HCT116 (cell line): ENCODE measurements around the gene GSTM4. TPM values are rescaled to one million over a fixed set of nuclear protein-coding genes. Genes with fewer than 3 reads are reported as not detected.

Experiments
- ATAC-seq: fragments of 200-7000 bp; cut with Tn5 transposase; 2 replicates; pipeline ENCODE4 v1.9.1; 2020; ENCODE audit warnings: mild to moderate bottlenecking, moderate library complexity
- BruUV-seq: library from RNA; stranded (reverse); fragments of 400-500 nt; replicated peaks from 2 replicates; lab custom pipeline; 2021; lab: Mats Ljungman, UMichigan
- CTCF ChIA-PET: fragments of 300-600 bp; sonication (Branson Sonifier 250); formaldehyde crosslinking; loops from one replicate; lab custom pipeline; 2021; ENCODE audit warnings: antibody characterized with exemption; lab: Charles Lee
- POLR2A ChIA-PET: fragments of 300-600, 350-600 bp; sonication (Branson Sonifier 250); formaldehyde crosslinking; loops from one replicate; lab custom pipeline; 2021; ENCODE audit warnings: antibody characterized with exemption; lab: Charles Lee
- RAD21 ChIA-PET, 2 experiments: fragments of 300-600 bp; sonication (Branson Sonifier 250); formaldehyde crosslinking; loops; one replicate each; lab custom pipeline; 2023; ENCODE audit warnings: low total read pairs in 2 of 2; ENCODE audit not compliant: uncharacterized antibody in 2 of 2, unreplicated experiment in 2 of 2, low non-redundant PET in 1 of 2; lab: Charles Lee
- DNase-seq: peaks from one replicate; pipeline ENCODE4 v3.0.0-alpha.2; 2010; ENCODE audit warnings: low read depth, low spot score
- H2AFZ ChIP-seq: fragments of 200-600 bp; shearing (Covaris generic), sonication (generic); 2 replicates; pipeline ENCODE4 v1.6.1; 2017; ENCODE audit warnings: low read depth, mixed run types, mixed read lengths, antibody characterized with exemption, low read length; ENCODE audit not compliant: poor library complexity, severe bottlenecking
- H3K27ac ChIP-seq: 2 replicates; pipeline ENCODE4 v1.5.1; 2012; ENCODE audit warnings: low read depth, low read length
- H3K27me3 ChIP-seq: fragments of 200-600 bp; sonication (generic); 2 replicates; pipeline ENCODE4 v1.6.1; 2016; ENCODE audit warnings: mixed run types, low read length, mixed read lengths; ENCODE audit not compliant: insufficient read depth
- H3K36me3 ChIP-seq, 2 experiments: fragments of 200-500 bp in 1 of 2; fragments of 200-600 bp in 1 of 2; sonication (Bioruptor generic) in 1 of 2; sonication (generic) in 1 of 2; 2 replicates each; pipeline versions ENCODE4 v1.5.1 to v1.6.1; 2014 to 2016; ENCODE audit warnings: low read length in 2 of 2, inconsistent platforms in 1 of 2, mixed read lengths in 1 of 2, mixed run types in 1 of 2; ENCODE audit not compliant: insufficient read depth in 2 of 2, control insufficient read depth in 1 of 2
- H3K4me1 ChIP-seq, 2 experiments: fragments of 200-600 bp in 1 of 2; sonication (generic) in 1 of 2; 2 replicates each; pipeline versions ENCODE4 v1.5.1 to v1.6.1; 2012 to 2017; ENCODE audit warnings: low read length in 2 of 2, inconsistent platforms in 1 of 2, mild to moderate bottlenecking in 1 of 2, mixed read lengths in 1 of 2, mixed run types in 1 of 2, moderate library complexity in 1 of 2; ENCODE audit not compliant: insufficient read depth in 2 of 2, control insufficient read depth in 1 of 2
- H3K4me2 ChIP-seq: fragments of 200-600 bp; sonication (generic); 2 replicates; pipeline ENCODE4 v1.6.1; 2017; ENCODE audit warnings: mixed run types, low read length, mixed read lengths
- H3K4me3 ChIP-seq, 2 experiments: fragments of 200-600 bp in 1 of 2; sonication (generic) in 1 of 2; replicated peaks in 1 of 2; 2 replicates each; pipeline ENCODE4 v1.5.1; 2011 to 2016; ENCODE audit warnings: low read length in 2 of 2, control low read depth in 1 of 2, low read depth in 1 of 2, mild to moderate bottlenecking in 1 of 2, mixed read lengths in 1 of 2, mixed run types in 1 of 2
- H3K79me2 ChIP-seq: fragments of 200-600 bp; sonication (generic); 2 replicates; pipeline ENCODE4 v1.6.1; 2017; ENCODE audit warnings: mild to moderate bottlenecking, mixed run types, low read length, moderate library complexity, mixed read lengths; ENCODE audit not compliant: insufficient read depth
- H3K9ac ChIP-seq: fragments of 200-600 bp; sonication (generic); 2 replicates; pipeline ENCODE4 v1.6.1; 2016; ENCODE audit warnings: low read length, mixed read lengths
- H3K9me2 ChIP-seq: fragments of 200-600 bp; sonication (generic), shearing (Covaris generic); 2 replicates; pipeline ENCODE4 v1.6.1; 2017; ENCODE audit warnings: mixed run types, mild to moderate bottlenecking, moderate library complexity; ENCODE audit not compliant: insufficient read depth
- H3K9me3 ChIP-seq, 2 experiments: fragments of 200-500 bp in 1 of 2; fragments of 200-600 bp in 1 of 2; sonication (Bioruptor generic) in 1 of 2; sonication (generic) in 1 of 2; 2 replicates each; pipeline ENCODE4 v1.6.1; 2014 to 2017; ENCODE audit warnings: low read length in 2 of 2, mixed read lengths in 2 of 2, inconsistent platforms in 1 of 2, low read depth in 1 of 2, mild to moderate bottlenecking in 1 of 2, mixed run types in 1 of 2, moderate library complexity in 1 of 2; ENCODE audit not compliant: control insufficient read depth in 1 of 2, insufficient read depth in 1 of 2
- H4K20me1 ChIP-seq: fragments of 200-600 bp; sonication (generic), shearing (Covaris generic); 2 replicates; pipeline ENCODE4 v1.6.1; 2017; ENCODE audit warnings: mixed run types, mild to moderate bottlenecking, moderate library complexity; ENCODE audit not compliant: insufficient read depth
- CBX3 ChIP-seq: IDR thresholded peaks from 2 replicates; pipeline ENCODE4 v1.6.1; 2012; ENCODE audit warnings: low read depth
- CEBPB ChIP-seq: IDR thresholded peaks from 2 replicates; pipeline ENCODE4 v1.6.1; 2012; ENCODE audit warnings: low read depth
- EGR1 ChIP-seq: IDR thresholded peaks from 2 replicates; pipeline ENCODE4 v1.6.1; 2012; ENCODE audit warnings: low read depth
- ELF1 ChIP-seq: IDR thresholded peaks from 2 replicates; pipeline ENCODE4 v1.6.1; 2012; ENCODE audit warnings: low read depth, borderline replicate concordance
- JUND ChIP-seq: IDR thresholded peaks from 2 replicates; pipeline ENCODE4 v1.6.1; 2012
- MAX ChIP-seq: IDR thresholded peaks from 2 replicates; pipeline ENCODE4 v1.6.1; 2012
- POLR2A ChIP-seq: IDR thresholded peaks from 2 replicates; pipeline ENCODE4 v1.7.0; 2011; ENCODE audit warnings: borderline replicate concordance; ENCODE audit not compliant: insufficient read depth, insufficient read length; ENCODE audit errors: extremely low read depth
- RAD21 ChIP-seq: IDR thresholded peaks from 2 replicates; pipeline ENCODE4 v1.6.1; 2012; ENCODE audit warnings: low read depth, mild to moderate bottlenecking
- SIN3A ChIP-seq: IDR thresholded peaks from 2 replicates; pipeline ENCODE4 v1.6.1; 2012; ENCODE audit warnings: low read depth
- SP1 ChIP-seq: IDR thresholded peaks from 2 replicates; pipeline ENCODE4 v1.6.1; 2012; ENCODE audit warnings: low read depth
- SRF ChIP-seq: IDR thresholded peaks from 2 replicates; pipeline ENCODE4 v1.6.1; 2012; ENCODE audit warnings: low read depth
- TCF7L2 ChIP-seq: IDR thresholded peaks from 2 replicates; pipeline ENCODE4 v1.7.0; 2011; ENCODE audit warnings: borderline replicate concordance, inconsistent platforms; ENCODE audit not compliant: insufficient read depth, insufficient read length; ENCODE audit errors: extremely low read depth
- YY1 ChIP-seq: IDR thresholded peaks from 2 replicates; pipeline ENCODE4 v1.6.1; 2011; ENCODE audit warnings: low read length, low read depth, moderate library complexity, mild to moderate bottlenecking; ENCODE audit not compliant: insufficient replicate concordance; ENCODE audit errors: extremely low read depth
- ZFX ChIP-seq: fragments of 450-650 bp; IDR thresholded peaks from 2 replicates; pipeline ENCODE4 v1.6.1; 2017
- intact Hi-C: fragments of 100-400 bp; cut with micrococcal nuclease; formaldehyde crosslinking; loops from 2 replicates; pipeline ENCODE4 v1.10.0; 2022
- total RNA-seq: library from RNA; stranded (reverse); gene quantifications from one replicate; pipeline ENCODE4 v1.2.1, GENCODE V29; 2021; ENCODE audit not compliant: unreplicated experiment

Gene GSTM4
- total RNA-seq, 1 experiment from 2014 or later: 15.9 TPM

GRCh38 chr1:109632671-109633346 is 23.1 kb upstream of the GSTM4 start:
- Histone ChIP-seq H3K27me3 (no peaks in the 10 kb centered on the region), H3K9me2 (no peaks in the 10 kb centered on the region), H3K4me2 (no peak overlapping the region), H4K20me1 (no peaks in the 10 kb centered on the region), H3K36me3 (peaks cover 6 to 20% of the 10 kb centered on the region in 2 experiments; a peak in 3 of 4 replicates), H3K9ac (no peak overlapping the region), H3K4me1 (peaks cover 12 to 22% of the 10 kb centered on the region in 2 experiments), H3K4me3 (no peak overlapping the region), H3K9me3 (no peaks in the 10 kb centered on the region), H3K79me2 (no peaks in the 10 kb centered on the region), H3K27ac (no peak overlapping the region), H2AFZ (no peak overlapping the region)
- DNase-seq (no peak), ATAC-seq (no peak)
- ChIA-PET POLR2A (no interaction called here), RAD21 (no interaction called here), CTCF (interaction anchor here (4.1 kb wide), 1 partner anchor 7 kb away, joined by 35 read pairs; no protein-coding TSS in a partner anchor)
- intact Hi-C loops: no loop called here
- BruUV-seq: no TSS peak
- no peak for TF ChIP-seq ZFX
- TF ChIP-seq RAD21: no peak
- TF ChIP-seq POLR2A: no peak
- TF ChIP-seq SP1: no peak
- no peak for TF ChIP-seq JUND
- TF ChIP-seq CEBPB: no peak
- TF ChIP-seq SRF: no peak

- peaks cover 6 to 11% of the 10 kb centered on the region in 2 experiments; a peak in 3 of 4 replicates for H3K36me3 ChIP-seq
- H3K4me2 ChIP-seq: no peak overlapping the region
- H4K20me1 ChIP-seq: no peaks in the 10 kb centered on the region
- H3K4me3 ChIP-seq: no peak overlapping the region
- H3K79me2 ChIP-seq: no peaks in the 10 kb centered on the region
- BruUV-seq: no TSS peak
- H3K9me3 ChIP-seq: no peaks in the 10 kb centered on the region
- H3K9ac ChIP-seq: no peak overlapping the region
- no peak for TF ChIP-seq CBX3
- TF ChIP-seq SIN3A: no peak
- TF ChIP-seq YY1: no peak
- no peak for TF ChIP-seq TCF7L2
- no peak for TF ChIP-seq ELF1
- TF ChIP-seq SP1: no peak
- no peak for TF ChIP-seq EGR1
- TF ChIP-seq JUND: no peak
- no peak for TF ChIP-seq CEBPB
- TF ChIP-seq MAX: no peak
- no peak for TF ChIP-seq POLR2A
- no peak for TF ChIP-seq SRF
- TF ChIP-seq, all 23 proteins: peak for 0
- ChIA-PET CTCF (no interaction called here), POLR2A (no interaction called here), RAD21 (no interaction called here)
- no peak overlapping the region for H3K27ac ChIP-seq
- no peaks in the 10 kb centered on the region for H3K9me2 ChIP-seq
- intact Hi-C loops: no loop called here
- H3K27me3 ChIP-seq: no peaks in the 10 kb centered on the region
- DNase-seq (no peak), ATAC-seq (no peak)
- H3K4me1 ChIP-seq: peaks cover 12% of the 10 kb centered on the region in 2 experiments
- H2AFZ ChIP-seq: no peak overlapping the region
Observed at GRCh38 chr1:109634292-109634691, 21.6 kb upstream of the GSTM4 start.
